ENCODE results near the gene EXOC4.

The EXOC4 gene

GRCh38 chr7:133850497-133851280, 597.8 kb downstream of the EXOC4 start:
- no peak for DNase-seq

GRCh38 chr7:133851411-133851810, 598.5 kb downstream of the EXOC4 start:
- DNase-seq = no peak

GRCh38 chr7:133853706-133854276, 600.9 kb downstream of the EXOC4 start:
- DNase-seq = peak; percentile 88

GRCh38 chr7:133854739-133855138, 601.9 kb downstream of the EXOC4 start:
- DNase-seq = peak; percentile 59

GRCh38 chr7:133857376-133858119, 604.7 kb downstream of the EXOC4 start:
- no peak for DNase-seq

GRCh38 chr7:133858311-133858710, 605.4 kb downstream of the EXOC4 start:
- DNase-seq = no peak

- DNase-seq = peak; percentile 61
These were observed 606.4 kb downstream of the EXOC4 start for GRCh38 chr7:133859231-133859630.

GRCh38 chr7:133859871-133860450, 607.1 kb downstream of the EXOC4 start:
- no peak for DNase-seq

- DNase-seq = no peak
These were observed 607.9 kb downstream of the EXOC4 start for GRCh38 chr7:133860628-133861335.

- DNase-seq = no peak
These were observed 609.0 kb downstream of the EXOC4 start for GRCh38 chr7:133861876-133862275.

GRCh38 chr7:133863362-133864061, 610.6 kb downstream of the EXOC4 start:
- DNase-seq = no peak

- DNase-seq = no peak
These were observed 616.7 kb downstream of the EXOC4 start for GRCh38 chr7:133869556-133869955.

GRCh38 chr7:133871757-133872156, 618.9 kb downstream of the EXOC4 start:
- peak; percentile 92 for DNase-seq

GRCh38 chr7:133873187-133873586, 620.3 kb downstream of the EXOC4 start:
- DNase-seq = no peak

- DNase-seq = no peak
These were observed 620.8 kb downstream of the EXOC4 start for GRCh38 chr7:133873631-133874030.

GRCh38 chr7:133883591-133883990, 630.7 kb downstream of the EXOC4 start:
- no peak for DNase-seq

GRCh38 chr7:133885213-133885612, 632.3 kb downstream of the EXOC4 start:
- DNase-seq = no peak

GRCh38 chr7:133886086-133886485, 633.2 kb downstream of the EXOC4 start:
- DNase-seq = no peak

- no peak for DNase-seq
These were observed 633.9 kb downstream of the EXOC4 start for GRCh38 chr7:133886797-133887196.

- DNase-seq = no peak
These were observed 634.6 kb downstream of the EXOC4 start for GRCh38 chr7:133887459-133887858.

GRCh38 chr7:133888061-133888930, 635.4 kb downstream of the EXOC4 start:
- no peak for DNase-seq

Measured in DMS79 treated with DMSO at 0.1 percent for 48 hours (cell line).